WTC11 (cell line): ENCODE data around the gene NHSL2. TPM values are rescaled to one million over a fixed set of nuclear protein-coding genes. Genes with fewer than 3 reads are reported as not detected.
"Not testable (repeated sequence)": the region's sequence is repeated elsewhere in the genome, so short reads cannot be mapped to it uniquely, and the experiment has no call there.

ENCODE experiments used
- ATAC-seq: fragments of 200-7000 bp; cut with Tn5 transposase; 2 replicates; pipeline ENCODE4 v1.10.0; 2021; ENCODE audit warnings: mild to moderate bottlenecking, moderate library complexity
- CTCF ChIA-PET: fragments of 300-600 bp; sonication (Branson Sonifier 250); formaldehyde crosslinking; loops from one replicate; lab custom pipeline; 2021; ENCODE audit warnings: antibody characterized with exemption; lab: Charles Lee
- POLR2A ChIA-PET: fragments of 350-600 bp; sonication (Branson Sonifier 250); formaldehyde crosslinking; loops from one replicate; lab custom pipeline; 2021; ENCODE audit warnings: antibody characterized with exemption; lab: Charles Lee
- DNase-seq: peaks from one replicate; pipeline ENCODE4 v3.0.0; 2021; ENCODE audit warnings: low spot score
- H3K27ac Mint-ChIP-seq: 2 replicates; pipeline ENCODE4 v1.8.0; 2021; ENCODE audit warnings: mixed read lengths
- H3K27me3 Mint-ChIP-seq: 2 replicates; pipeline ENCODE4 v1.8.0; 2021; ENCODE audit warnings: low read depth, mild to moderate bottlenecking, moderate library complexity, mixed read lengths
- H3K36me3 Mint-ChIP-seq: 2 replicates; pipeline ENCODE4 v1.8.0; 2021; ENCODE audit warnings: mixed read lengths
- H3K4me1 Mint-ChIP-seq: 2 replicates; pipeline ENCODE4 v1.8.0; 2022; ENCODE audit warnings: mixed read lengths
- H3K4me3 Mint-ChIP-seq: 2 replicates; pipeline ENCODE4 v1.8.0; 2021; ENCODE audit warnings: mild to moderate bottlenecking, moderate library complexity, mixed read lengths
- H3K9me3 Mint-ChIP-seq: 2 replicates; pipeline ENCODE4 v1.8.0; 2021; ENCODE audit warnings: mixed read lengths
- CREM ChIP-seq: sonication (generic); formaldehyde crosslinking; IDR thresholded peaks from 2 replicates; pipeline ENCODE4 v1.8.1; 2022; ENCODE audit warnings: mild to moderate bottlenecking, missing genetic modification reagents, moderate library complexity
- FOXK1 ChIP-seq: sonication (generic); formaldehyde crosslinking; IDR thresholded peaks from 2 replicates; pipeline ENCODE4 v1.8.0; 2022; ENCODE audit warnings: mild to moderate bottlenecking, moderate library complexity, missing genetic modification reagents
- MYBL2 ChIP-seq: sonication (generic); formaldehyde crosslinking; IDR thresholded peaks from 2 replicates; pipeline ENCODE4 v1.8.1; 2023; ENCODE audit warnings: mild to moderate bottlenecking, moderate library complexity, missing genetic modification reagents
- NR2C2 ChIP-seq: sonication (generic); formaldehyde crosslinking; IDR thresholded peaks from 2 replicates; pipeline ENCODE4 v1.8.0; 2022; ENCODE audit warnings: mild to moderate bottlenecking, missing genetic modification reagents
- NR3C1 ChIP-seq: sonication (generic); formaldehyde crosslinking; conservative IDR thresholded peaks from 2 replicates; pipeline ENCODE4 v1.8.1; 2023; ENCODE audit warnings: low read depth, mild to moderate bottlenecking, missing genetic modification reagents
- RELA ChIP-seq: sonication (generic); formaldehyde crosslinking; IDR thresholded peaks from 2 replicates; pipeline ENCODE4 v1.8.1; 2022; ENCODE audit warnings: missing genetic modification reagents, mild to moderate bottlenecking, borderline replicate concordance
- SMAD4 ChIP-seq: sonication (generic); formaldehyde crosslinking; IDR thresholded peaks from 2 replicates; pipeline ENCODE4 v1.8.0; 2022; ENCODE audit warnings: mild to moderate bottlenecking, missing genetic modification reagents
- TEAD1 ChIP-seq: sonication (generic); formaldehyde crosslinking; IDR thresholded peaks from 2 replicates; pipeline ENCODE4 v1.8.0; 2022; ENCODE audit warnings: mild to moderate bottlenecking, missing genetic modification reagents
- ZNF138 ChIP-seq: sonication (generic); formaldehyde crosslinking; conservative IDR thresholded peaks from 2 replicates; pipeline ENCODE4 v1.8.1; 2022; ENCODE audit warnings: mild to moderate bottlenecking, moderate library complexity, missing genetic modification reagents
- ZNF232 ChIP-seq: sonication (generic); formaldehyde crosslinking; IDR thresholded peaks from 2 replicates; pipeline ENCODE4 v1.8.0; 2022; ENCODE audit warnings: mild to moderate bottlenecking, missing genetic modification reagents
- ZNF671 ChIP-seq: fragments of 250-450 bp; sonication (Bioruptor Pico); IDR thresholded peaks from 2 replicates; pipeline ENCODE4 v1.8.0; 2021; ENCODE audit warnings: mild to moderate bottlenecking
- total RNA-seq: library from RNA; stranded (reverse); gene quantifications from 3 replicates; pipeline ENCODE4 v1.2.3, GENCODE V29; 2021
- TF ChIP-seq, protein P1 (sequence below): sonication (generic); formaldehyde crosslinking; conservative IDR thresholded peaks from 2 replicates; pipeline ENCODE4 v1.8.1; 2023; ENCODE audit warnings: mild to moderate bottlenecking, low read depth, missing genetic modification reagents, moderate library complexity
- TF ChIP-seq, protein P2 (sequence below): sonication (generic); formaldehyde crosslinking; IDR thresholded peaks from 2 replicates; pipeline ENCODE4 v1.8.1; 2022; ENCODE audit warnings: mild to moderate bottlenecking, moderate library complexity, missing genetic modification reagents
- TF ChIP-seq, protein P3 (sequence below): sonication (generic); formaldehyde crosslinking; IDR thresholded peaks from 2 replicates; pipeline ENCODE4 v1.8.1; 2023; ENCODE audit warnings: mild to moderate bottlenecking, missing genetic modification reagents, borderline replicate concordance
- TF ChIP-seq, protein P4 (sequence below): sonication (generic); formaldehyde crosslinking; IDR thresholded peaks from 2 replicates; pipeline ENCODE4 v1.8.1; 2023; ENCODE audit warnings: mild to moderate bottlenecking, missing genetic modification reagents, moderate library complexity
- TF ChIP-seq, protein P5 (sequence below): sonication (generic); formaldehyde crosslinking; IDR thresholded peaks from 2 replicates; pipeline ENCODE4 v1.8.1; 2022; ENCODE audit warnings: mild to moderate bottlenecking, missing genetic modification reagents, moderate library complexity, borderline replicate concordance
- TF ChIP-seq, protein P6 (sequence below): fragments of 250-450 bp; sonication (Bioruptor Pico); IDR thresholded peaks from 2 replicates; pipeline ENCODE4 v1.8.0; 2021; ENCODE audit warnings: mild to moderate bottlenecking
- TF ChIP-seq, protein P7 (sequence below): sonication (generic); formaldehyde crosslinking; IDR thresholded peaks from 2 replicates; pipeline ENCODE4 v1.8.1; 2022; ENCODE audit warnings: missing genetic modification reagents, borderline replicate concordance

Gene NHSL2
- total RNA-seq, 1 experiment from 2014 or later: 7.9 TPM

DNA sequence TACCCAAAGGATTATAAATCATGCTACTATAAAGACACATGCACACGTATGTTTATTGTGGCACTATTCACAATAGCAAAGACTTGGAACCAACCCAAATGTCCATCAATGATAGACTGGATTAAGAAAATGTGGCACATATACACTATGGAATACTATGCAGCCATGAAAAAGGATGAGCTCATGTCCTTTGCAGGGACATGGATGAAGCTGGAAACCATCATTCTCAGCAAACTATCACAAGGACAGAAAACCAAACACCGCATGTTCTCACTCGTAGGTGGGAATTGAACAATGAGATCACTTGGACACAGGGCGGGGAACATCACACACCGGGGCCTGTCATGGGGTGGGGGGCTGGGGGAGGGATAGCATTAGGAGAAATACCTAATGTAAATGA lies 265.6 kb downstream of the NHSL2 start:
- H3K4me1 Mint-ChIP-seq, H3K36me3 Mint-ChIP-seq, H3K27ac Mint-ChIP-seq, POLR2A ChIA-PET, H3K4me3 Mint-ChIP-seq, DNase-seq, ATAC-seq, H3K9me3 Mint-ChIP-seq: not testable (repeated sequence)
- H3K27me3 Mint-ChIP-seq: peaks cover 20% of the 10 kb centered on the region
- CTCF ChIA-PET: interaction anchor here (0.6 kb wide), 1 partner anchor 9 kb away, joined by 3 read pairs; no protein-coding TSS in a partner anchor

DNA sequence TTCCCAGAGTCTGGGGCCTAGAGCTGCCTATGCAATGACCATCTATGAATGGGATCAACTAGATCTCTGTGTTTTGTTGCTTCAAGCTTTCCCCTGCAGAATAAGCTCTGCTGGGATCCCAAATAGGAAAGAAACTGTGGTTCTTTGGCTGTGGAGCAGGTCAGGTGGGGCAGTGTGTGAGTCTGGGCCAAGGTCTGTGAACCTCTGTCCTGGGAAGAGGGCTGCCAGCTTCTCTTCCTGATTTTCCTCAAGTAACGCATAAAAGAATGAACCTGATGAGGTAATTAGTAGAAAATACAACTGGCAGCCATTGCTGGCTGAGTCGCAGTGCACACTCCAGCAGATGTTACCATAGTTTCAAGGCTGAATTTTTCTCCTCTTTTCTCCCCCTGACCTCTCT lies 266.3 kb downstream of the NHSL2 start:
- ATAC-seq: no peak
- H3K36me3 Mint-ChIP-seq: peaks cover 7% of the 10 kb centered on the region; the same call in 1 of the 2 replicates
- no peak overlapping the region for H3K4me3 Mint-ChIP-seq
- H3K27ac Mint-ChIP-seq: no peak overlapping the region
- peaks cover 10% of the 10 kb centered on the region for H3K9me3 Mint-ChIP-seq
- POLR2A ChIA-PET: no interaction called here
- TF ChIP-seq FOXK1 (CRISPR knock-in tag) (no peak), NR3C1 (CRISPR knock-in tag) (no peak), ZNF671 (no peak), NR2C2 (CRISPR knock-in tag) (no peak), SMAD4 (CRISPR knock-in tag) (no peak), CREM (CRISPR knock-in tag) (no peak), MYBL2 (CRISPR knock-in tag) (no peak), RELA (CRISPR knock-in tag) (no peak), ZNF138 (no peak), ZNF232 (CRISPR knock-in tag) (no peak), TEAD1 (CRISPR knock-in tag) (no peak)
- TF ChIP-seq, protein P1, sequence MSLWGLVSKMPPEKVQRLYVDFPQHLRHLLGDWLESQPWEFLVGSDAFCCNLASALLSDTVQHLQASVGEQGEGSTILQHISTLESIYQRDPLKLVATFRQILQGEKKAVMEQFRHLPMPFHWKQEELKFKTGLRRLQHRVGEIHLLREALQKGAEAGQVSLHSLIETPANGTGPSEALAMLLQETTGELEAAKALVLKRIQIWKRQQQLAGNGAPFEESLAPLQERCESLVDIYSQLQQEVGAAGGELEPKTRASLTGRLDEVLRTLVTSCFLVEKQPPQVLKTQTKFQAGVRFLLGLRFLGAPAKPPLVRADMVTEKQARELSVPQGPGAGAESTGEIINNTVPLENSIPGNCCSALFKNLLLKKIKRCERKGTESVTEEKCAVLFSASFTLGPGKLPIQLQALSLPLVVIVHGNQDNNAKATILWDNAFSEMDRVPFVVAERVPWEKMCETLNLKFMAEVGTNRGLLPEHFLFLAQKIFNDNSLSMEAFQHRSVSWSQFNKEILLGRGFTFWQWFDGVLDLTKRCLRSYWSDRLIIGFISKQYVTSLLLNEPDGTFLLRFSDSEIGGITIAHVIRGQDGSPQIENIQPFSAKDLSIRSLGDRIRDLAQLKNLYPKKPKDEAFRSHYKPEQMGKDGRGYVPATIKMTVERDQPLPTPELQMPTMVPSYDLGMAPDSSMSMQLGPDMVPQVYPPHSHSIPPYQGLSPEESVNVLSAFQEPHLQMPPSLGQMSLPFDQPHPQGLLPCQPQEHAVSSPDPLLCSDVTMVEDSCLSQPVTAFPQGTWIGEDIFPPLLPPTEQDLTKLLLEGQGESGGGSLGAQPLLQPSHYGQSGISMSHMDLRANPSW (CRISPR knock-in tag): no peak
- TF ChIP-seq, protein P2, sequence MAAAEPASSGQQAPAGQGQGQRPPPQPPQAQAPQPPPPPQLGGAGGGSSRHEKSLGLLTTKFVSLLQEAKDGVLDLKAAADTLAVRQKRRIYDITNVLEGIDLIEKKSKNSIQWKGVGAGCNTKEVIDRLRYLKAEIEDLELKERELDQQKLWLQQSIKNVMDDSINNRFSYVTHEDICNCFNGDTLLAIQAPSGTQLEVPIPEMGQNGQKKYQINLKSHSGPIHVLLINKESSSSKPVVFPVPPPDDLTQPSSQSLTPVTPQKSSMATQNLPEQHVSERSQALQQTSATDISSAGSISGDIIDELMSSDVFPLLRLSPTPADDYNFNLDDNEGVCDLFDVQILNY (CRISPR knock-in tag): no peak
- TF ChIP-seq, protein P3, sequence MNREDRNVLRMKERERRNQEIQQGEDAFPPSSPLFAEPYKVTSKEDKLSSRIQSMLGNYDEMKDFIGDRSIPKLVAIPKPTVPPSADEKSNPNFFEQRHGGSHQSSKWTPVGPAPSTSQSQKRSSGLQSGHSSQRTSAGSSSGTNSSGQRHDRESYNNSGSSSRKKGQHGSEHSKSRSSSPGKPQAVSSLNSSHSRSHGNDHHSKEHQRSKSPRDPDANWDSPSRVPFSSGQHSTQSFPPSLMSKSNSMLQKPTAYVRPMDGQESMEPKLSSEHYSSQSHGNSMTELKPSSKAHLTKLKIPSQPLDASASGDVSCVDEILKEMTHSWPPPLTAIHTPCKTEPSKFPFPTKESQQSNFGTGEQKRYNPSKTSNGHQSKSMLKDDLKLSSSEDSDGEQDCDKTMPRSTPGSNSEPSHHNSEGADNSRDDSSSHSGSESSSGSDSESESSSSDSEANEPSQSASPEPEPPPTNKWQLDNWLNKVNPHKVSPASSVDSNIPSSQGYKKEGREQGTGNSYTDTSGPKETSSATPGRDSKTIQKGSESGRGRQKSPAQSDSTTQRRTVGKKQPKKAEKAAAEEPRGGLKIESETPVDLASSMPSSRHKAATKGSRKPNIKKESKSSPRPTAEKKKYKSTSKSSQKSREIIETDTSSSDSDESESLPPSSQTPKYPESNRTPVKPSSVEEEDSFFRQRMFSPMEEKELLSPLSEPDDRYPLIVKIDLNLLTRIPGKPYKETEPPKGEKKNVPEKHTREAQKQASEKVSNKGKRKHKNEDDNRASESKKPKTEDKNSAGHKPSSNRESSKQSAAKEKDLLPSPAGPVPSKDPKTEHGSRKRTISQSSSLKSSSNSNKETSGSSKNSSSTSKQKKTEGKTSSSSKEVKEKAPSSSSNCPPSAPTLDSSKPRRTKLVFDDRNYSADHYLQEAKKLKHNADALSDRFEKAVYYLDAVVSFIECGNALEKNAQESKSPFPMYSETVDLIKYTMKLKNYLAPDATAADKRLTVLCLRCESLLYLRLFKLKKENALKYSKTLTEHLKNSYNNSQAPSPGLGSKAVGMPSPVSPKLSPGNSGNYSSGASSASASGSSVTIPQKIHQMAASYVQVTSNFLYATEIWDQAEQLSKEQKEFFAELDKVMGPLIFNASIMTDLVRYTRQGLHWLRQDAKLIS: no peak
- TF ChIP-seq, protein P4, sequence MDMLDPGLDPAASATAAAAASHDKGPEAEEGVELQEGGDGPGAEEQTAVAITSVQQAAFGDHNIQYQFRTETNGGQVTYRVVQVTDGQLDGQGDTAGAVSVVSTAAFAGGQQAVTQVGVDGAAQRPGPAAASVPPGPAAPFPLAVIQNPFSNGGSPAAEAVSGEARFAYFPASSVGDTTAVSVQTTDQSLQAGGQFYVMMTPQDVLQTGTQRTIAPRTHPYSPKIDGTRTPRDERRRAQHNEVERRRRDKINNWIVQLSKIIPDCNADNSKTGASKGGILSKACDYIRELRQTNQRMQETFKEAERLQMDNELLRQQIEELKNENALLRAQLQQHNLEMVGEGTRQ (CRISPR knock-in tag): no peak
- TF ChIP-seq, protein P5, sequence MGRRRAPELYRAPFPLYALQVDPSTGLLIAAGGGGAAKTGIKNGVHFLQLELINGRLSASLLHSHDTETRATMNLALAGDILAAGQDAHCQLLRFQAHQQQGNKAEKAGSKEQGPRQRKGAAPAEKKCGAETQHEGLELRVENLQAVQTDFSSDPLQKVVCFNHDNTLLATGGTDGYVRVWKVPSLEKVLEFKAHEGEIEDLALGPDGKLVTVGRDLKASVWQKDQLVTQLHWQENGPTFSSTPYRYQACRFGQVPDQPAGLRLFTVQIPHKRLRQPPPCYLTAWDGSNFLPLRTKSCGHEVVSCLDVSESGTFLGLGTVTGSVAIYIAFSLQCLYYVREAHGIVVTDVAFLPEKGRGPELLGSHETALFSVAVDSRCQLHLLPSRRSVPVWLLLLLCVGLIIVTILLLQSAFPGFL (CRISPR knock-in tag): no peak
- TF ChIP-seq, protein P6, sequence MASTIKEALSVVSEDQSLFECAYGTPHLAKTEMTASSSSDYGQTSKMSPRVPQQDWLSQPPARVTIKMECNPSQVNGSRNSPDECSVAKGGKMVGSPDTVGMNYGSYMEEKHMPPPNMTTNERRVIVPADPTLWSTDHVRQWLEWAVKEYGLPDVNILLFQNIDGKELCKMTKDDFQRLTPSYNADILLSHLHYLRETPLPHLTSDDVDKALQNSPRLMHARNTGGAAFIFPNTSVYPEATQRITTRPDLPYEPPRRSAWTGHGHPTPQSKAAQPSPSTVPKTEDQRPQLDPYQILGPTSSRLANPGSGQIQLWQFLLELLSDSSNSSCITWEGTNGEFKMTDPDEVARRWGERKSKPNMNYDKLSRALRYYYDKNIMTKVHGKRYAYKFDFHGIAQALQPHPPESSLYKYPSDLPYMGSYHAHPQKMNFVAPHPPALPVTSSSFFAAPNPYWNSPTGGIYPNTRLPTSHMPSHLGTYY (CRISPR knock-in tag): no peak
- TF ChIP-seq, protein P7, sequence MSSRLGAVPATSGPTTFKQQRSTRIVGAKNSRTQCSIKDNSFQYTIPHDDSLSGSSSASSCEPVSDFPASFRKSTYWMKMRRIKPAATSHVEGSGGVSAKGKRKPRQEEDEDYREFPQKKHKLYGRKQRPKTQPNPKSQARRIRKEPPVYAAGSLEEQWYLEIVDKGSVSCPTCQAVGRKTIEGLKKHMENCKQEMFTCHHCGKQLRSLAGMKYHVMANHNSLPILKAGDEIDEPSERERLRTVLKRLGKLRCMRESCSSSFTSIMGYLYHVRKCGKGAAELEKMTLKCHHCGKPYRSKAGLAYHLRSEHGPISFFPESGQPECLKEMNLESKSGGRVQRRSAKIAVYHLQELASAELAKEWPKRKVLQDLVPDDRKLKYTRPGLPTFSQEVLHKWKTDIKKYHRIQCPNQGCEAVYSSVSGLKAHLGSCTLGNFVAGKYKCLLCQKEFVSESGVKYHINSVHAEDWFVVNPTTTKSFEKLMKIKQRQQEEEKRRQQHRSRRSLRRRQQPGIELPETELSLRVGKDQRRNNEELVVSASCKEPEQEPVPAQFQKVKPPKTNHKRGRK (CRISPR knock-in tag): no peak
- no peak for DNase-seq
- CTCF ChIA-PET: interaction anchor here (0.6 kb wide), 1 partner anchor 8 kb away, joined by 3 read pairs; no protein-coding TSS in a partner anchor
- H3K4me1 Mint-ChIP-seq: no peaks in the 10 kb centered on the region
- H3K27me3 Mint-ChIP-seq: peaks cover 20% of the 10 kb centered on the region
